Measurements from ENCODE around the gene XYLT1. TPM values are rescaled to one million over a fixed set of nuclear protein-coding genes. Genes with fewer than 3 reads are reported as not detected.

The XYLT1 gene
- total RNA-seq, 2 donors from 2014 or later = 24.2 to 28.6 TPM

GRCh38 chr16:17143546-17144419 lies 327.0 kb downstream of the XYLT1 start:
- intact Hi-C loops (cut with DNase I, micrococcal nuclease) = no loop called here
- ATAC-seq = no peak
- DNase-seq = no peak

GRCh38 chr16:17138801-17139200 lies 332.0 kb downstream of the XYLT1 start:
- DNase-seq (no peak), ATAC-seq (no peak)
- intact Hi-C loops (cut with DNase I, micrococcal nuclease) = no loop called here

- ATAC-seq (no peak), DNase-seq (no peak)
- intact Hi-C loops (cut with DNase I, micrococcal nuclease) = no loop called here
Measured at GRCh38 chr16:17135439-17135838, 335.3 kb downstream of the XYLT1 start.

DNA sequence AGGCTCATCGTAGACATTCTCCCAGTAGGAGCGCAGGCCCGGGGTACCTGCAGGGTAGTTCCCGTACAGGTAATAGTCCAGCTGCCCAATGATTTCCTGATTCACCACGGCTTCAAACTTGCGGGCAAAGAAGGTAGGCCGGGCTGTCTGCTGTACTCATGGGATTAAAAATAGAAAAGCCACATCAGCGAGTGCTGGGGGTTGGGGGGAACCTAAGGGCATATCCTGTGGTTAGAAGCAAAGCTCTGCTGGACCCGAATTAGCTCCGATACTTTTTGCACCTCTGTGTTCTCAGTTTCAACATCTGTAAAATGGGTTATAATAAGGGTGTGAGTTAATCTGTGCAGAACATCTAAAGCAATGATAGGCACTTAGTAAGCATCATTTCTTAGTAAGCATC lies 336.2 kb downstream of the XYLT1 start:
- intact Hi-C loops (cut with DNase I, micrococcal nuclease) = no loop called here
- peak in 1 of 2 donors; percentile 13 for DNase-seq
- ATAC-seq = no peak

DNA sequence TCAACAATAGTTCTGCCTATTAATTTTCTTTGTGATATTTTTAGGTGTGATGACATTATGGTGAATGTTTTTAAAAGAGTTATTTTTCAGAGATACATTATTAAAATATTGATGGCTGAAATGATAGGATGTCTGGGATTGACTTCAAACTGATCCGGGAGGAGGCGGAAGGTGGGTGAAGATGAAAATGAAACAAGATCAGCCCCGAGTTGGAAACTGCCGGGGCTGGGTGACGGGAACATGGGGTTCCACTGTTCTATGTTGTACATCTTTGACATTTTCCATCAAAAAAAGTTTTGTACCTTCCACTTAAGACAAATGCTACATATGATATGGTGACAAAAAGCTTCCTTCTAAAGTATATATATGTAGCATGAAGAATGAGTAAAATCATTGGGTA lies 336.9 kb downstream of the XYLT1 start:
- intact Hi-C loops (cut with DNase I, micrococcal nuclease) = no loop called here
- DNase-seq (no peak), ATAC-seq (no peak)

DNA sequence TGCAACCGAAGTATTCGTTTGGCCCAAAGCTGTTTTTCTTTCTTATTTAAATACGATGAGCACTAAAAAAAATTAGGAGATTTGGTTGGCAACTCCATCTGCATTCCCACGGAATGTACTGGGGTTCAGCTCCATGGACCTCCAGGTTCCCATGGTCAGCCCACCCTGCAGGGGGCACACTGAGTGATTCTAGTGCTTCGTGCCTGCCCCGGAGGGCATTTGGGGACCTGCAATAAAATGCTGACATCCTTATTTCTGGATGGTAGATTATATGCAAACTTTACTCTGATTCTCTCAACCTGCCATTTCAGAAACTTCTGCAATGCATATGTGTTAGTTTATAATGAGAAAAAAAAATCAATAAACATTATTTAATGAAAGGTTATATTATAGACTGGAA lies 339.4 kb downstream of the XYLT1 start:
- no peak for ATAC-seq
- intact Hi-C loops (cut with DNase I, micrococcal nuclease) = no loop called here
- DNase-seq = no peak

DNA sequence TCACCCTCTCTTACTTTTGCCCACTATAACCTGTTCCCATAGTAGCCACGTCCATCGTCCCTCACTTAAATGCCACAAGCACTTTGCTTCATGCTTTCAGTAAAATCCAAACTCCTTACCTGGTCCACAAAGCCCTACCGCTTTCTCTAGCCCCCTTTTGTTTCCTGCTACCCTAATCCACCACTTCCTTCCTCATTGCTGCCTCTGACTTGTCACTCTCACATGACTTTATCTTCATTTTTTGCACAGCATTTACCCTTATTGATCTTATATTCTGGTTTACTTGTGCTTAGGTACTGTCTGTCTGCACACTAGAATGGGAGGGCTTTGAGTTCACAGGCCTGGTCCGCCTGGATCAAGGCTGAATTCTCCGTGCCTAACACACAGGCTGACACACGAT lies 340.0 kb downstream of the XYLT1 start:
- no peak for ATAC-seq
- no peak for DNase-seq
- intact Hi-C loops (cut with DNase I, micrococcal nuclease) = no loop called here

DNA sequence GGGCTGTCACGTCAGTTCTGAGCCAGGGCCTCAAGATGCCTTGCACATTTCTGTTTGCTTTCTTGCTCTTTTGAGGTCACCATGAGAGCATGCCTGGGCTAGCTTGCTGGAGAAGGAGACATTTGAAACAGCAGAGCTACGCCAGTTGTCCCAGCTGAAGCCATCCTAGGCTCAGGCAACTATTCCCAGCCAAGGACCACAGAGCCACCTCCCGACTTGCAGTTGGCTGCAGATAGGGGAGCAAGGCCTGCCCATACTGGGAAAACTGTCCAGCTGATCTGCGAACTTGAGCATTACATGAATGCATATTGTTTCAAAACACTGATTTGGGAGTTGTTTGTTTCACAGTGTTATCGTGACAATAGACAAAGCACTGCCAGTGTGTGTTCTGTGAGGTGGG lies 340.8 kb downstream of the XYLT1 start:
- ATAC-seq = no peak
- intact Hi-C loops (cut with DNase I, micrococcal nuclease) = no loop called here
- DNase-seq = no peak

- DNase-seq = no peak
- intact Hi-C loops (cut with DNase I, micrococcal nuclease) = no loop called here
- no peak for ATAC-seq
Measured at GRCh38 chr16:17128791-17129190, 342.0 kb downstream of the XYLT1 start.

DNA sequence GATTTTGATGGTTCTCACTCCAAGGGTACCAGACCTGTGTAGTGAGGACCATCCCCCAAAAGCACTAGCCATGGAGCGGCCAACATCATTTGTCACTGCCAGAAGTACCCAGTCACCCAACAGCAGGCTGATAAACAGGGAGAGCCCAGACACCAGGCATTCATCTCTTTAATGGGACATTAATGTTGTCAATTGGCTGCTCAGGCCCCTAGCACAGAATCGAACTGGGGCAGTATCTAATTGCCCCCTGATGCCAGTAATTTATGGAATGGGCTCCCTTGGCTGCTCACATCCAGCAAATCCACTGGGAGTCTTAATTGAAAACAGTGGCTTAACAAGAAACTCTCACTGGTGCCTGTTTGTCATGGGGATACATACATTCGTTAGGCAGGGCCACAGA lies 344.6 kb downstream of the XYLT1 start:
- DNase-seq (no peak), ATAC-seq (no peak)
- intact Hi-C loops (cut with DNase I, micrococcal nuclease) = no loop called here

DNA sequence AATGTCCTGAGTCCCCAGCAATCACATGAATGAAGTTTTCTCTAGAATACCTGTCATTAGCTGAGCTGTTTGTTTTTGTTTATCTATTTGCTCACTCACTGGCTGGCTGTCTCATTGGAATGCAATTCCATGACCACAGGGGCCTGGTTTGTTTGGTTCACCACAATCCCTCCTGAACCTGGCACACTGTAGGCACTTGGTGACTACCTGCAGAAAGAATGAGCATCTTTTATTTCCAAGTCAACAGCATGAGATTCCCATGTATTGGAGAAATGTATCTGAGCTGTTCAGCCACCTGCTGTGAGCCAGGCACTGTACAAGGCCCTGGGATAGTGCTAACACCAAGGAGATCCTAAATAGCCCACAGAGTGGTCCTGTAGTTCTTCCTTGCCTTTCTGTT lies 345.1 kb downstream of the XYLT1 start:
- intact Hi-C loops (cut with DNase I, micrococcal nuclease) = no loop called here
- no peak for DNase-seq
- ATAC-seq = no peak

DNA sequence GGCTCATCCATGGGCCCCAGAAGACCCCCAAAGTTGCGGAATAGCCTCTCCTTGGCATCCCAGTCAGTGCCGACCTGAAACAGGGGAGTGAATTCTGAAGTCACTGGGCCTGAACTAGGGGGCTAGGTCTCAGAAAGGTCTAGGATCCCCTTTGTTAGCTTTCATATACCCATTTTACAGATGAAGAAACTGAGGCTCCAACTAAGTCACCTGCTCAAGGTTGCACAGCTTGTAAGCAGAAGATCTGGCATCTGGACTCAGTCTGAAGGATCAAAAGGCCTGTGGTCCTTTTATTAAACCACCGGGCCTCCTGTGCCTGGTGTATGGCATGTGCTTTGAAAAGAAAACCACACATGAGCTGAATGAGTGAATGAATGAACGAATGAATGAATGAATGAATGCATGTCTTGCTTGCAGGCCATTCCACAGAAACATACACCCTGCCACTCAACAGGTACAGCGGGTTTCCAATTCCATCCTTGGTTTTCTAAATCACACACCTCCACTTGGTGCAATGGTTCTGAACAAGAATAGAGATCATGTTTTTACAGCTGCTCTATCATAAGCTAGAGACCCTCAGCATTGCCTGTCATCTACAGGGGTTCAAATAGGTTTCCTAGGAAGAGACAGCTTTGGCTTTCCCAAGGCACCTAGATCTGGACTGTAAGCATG lies 352.7 kb downstream of the XYLT1 start:
- DNase-seq (no peak), ATAC-seq (no peak)
- intact Hi-C loops (cut with DNase I, micrococcal nuclease) = no loop called here

- intact Hi-C loops (cut with DNase I, micrococcal nuclease) = no loop called here
- DNase-seq (no peak), ATAC-seq (no peak)
Measured at GRCh38 chr16:17116595-17117322, 354.0 kb downstream of the XYLT1 start.

GRCh38 chr16:17109413-17109812 lies 361.3 kb downstream of the XYLT1 start:
- intact Hi-C loops (cut with DNase I, micrococcal nuclease) = no loop called here
- no peak for ATAC-seq

DNA sequence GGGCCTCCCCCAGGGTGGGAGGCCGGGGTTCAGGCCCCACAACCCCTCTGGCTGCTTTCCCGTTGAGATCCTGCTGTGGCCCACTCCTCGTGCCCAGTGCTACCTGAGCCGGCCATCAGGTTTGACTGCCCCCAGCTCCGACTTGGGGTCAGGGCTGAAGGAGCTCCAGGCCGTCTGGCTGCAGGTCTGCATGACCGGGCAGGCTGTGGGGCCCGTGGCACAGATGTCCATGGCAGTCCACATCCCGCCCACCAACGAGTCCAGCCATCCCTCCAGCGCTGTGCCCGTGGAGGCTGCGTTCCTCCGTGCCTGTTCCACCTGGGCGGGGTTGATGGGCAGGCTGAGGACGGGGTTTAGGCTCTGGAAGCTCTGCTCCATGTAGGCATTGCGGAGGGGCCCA lies 362.2 kb downstream of the XYLT1 start:
- ATAC-seq (no peak), DNase-seq (no peak)
- intact Hi-C loops (cut with DNase I, micrococcal nuclease) = no loop called here

More at GRCh38 chr16:17109413-17109812, 361.3 kb downstream of the XYLT1 start:
- DNase-seq = no peak

DNA sequence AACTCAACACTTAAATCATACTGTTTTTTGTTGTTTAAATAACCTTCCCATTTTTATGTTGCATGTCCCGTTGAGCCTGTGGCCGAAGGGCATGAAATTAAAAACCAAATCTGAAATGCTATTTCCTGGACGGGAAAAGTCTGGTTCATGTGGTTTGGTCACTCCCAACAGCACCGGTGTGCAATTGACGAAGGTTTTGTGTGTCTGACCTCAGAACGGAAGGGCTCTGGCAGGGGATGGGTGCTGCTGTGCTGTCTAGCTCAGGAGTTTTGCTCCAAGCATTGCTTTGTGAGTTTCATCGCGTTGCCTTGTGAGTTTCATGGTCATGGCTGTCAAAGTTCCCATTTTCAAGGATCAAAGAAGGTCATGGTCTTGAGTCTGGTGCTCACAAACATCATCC lies 363.3 kb downstream of the XYLT1 start:
- DNase-seq (no peak), ATAC-seq (no peak)
- intact Hi-C loops (cut with DNase I, micrococcal nuclease) = no loop called here

GRCh38 chr16:17106243-17106791 lies 364.4 kb downstream of the XYLT1 start:
- no peak for DNase-seq
- no peak for ATAC-seq
- intact Hi-C loops (cut with DNase I, micrococcal nuclease) = no loop called here

GRCh38 chr16:17105239-17105797 lies 365.4 kb downstream of the XYLT1 start:
- intact Hi-C loops (cut with DNase I, micrococcal nuclease) = no loop called here
- DNase-seq (no peak), ATAC-seq (no peak)

- intact Hi-C loops (cut with DNase I, micrococcal nuclease) = no loop called here
- ATAC-seq (no peak), DNase-seq (no peak)
Measured at GRCh38 chr16:17104654-17105053, 366.1 kb downstream of the XYLT1 start.

Data from left colon (tissue), 2 donors.